Activated CD8-positive, alpha-beta memory T cell treated with anti-CD3 and anti-CD28 coated beads for 1 hour (primary cell): ENCODE results near the gene HOXC10.

Source experiments
- DNase-seq, 2 donors: peaks; one replicate each; pipeline ENCODE4 v3.0.0-alpha.2; 2020; ENCODE audit warnings: low read depth in 1 of 2; ENCODE audit errors: extremely low read depth in 1 of 2

HOXC10 gene

DNA sequence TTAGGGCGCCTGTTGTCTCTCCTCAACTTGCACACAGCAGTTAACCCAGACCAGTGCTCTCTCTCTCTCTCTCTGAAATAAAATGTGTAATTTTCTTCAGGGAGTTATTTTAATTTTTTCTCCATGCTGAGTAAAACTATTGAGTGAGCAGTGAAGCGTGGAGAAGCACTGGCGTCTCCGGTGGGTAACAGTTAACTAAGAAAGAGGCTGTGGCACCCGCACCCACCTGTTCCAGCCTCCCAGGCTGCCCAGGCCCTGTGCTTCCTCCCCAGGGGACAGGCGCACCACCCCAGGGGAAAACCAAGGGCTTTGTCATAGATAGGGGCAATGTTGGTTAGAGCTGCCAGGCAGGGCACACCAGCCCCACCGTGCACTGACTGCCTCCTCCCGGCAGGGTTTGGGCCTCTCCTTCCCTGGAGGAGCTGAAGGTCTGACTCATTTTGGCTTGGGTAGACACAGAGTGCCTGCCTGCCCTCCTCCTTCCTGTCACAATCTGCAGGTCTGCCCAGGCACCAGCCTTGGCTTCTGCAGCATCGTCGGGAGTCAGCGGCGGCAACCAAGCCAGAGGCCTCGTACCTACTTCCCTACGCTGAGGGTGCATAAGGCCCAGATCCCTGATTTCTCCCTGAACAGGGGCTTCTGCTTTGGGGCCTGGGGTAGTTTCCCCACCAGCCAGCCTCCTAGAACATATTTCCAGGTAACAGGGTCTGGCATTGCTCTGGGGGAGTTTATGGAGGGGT, 51.8 kb downstream of the HOXC10 start:
- no peak for DNase-seq

DNA sequence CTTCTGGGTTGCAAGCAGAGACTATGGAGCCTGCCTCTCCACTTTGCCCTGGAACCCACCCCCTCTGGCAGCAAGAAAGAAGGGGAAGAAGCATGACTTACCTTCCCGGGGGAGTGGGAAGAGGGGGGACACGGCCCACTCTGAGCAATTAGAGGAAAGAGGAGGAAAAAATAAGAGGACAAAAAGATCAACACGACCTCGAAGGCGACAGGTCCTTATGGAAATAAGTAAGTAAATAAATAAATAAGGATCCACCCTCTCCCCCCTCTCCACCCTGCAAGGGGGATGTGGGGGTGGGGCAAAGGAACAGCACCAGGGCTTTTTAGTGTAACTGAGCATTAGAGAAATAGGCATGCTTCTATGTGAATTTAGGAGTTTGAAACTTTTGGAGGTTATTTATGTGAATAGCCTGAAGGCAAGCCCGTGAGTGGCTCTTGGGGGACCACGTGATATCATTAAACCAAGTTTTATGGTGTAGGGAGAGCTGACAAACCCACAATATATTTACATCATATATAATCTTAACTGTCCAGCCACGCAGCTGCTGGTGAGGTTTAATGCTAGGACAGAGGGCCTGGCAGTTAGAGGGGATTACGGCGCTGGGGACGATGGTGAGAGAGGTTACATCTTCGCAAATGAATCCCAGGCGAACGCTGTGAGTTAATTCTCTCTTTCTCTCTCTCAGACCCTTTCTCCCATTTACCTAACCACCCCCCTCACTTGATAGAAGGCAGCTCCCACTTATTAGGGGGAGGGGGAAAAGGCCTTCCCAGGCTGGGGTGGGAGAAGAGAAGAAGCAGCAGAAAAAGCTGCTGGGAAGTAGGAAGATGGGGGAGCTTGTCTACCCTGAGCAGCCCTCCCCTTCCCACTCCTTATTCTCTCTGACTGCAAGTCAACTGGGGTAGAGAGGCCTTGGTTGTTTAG, 52.7 kb downstream of the HOXC10 start:
- DNase-seq = no peak

DNA sequence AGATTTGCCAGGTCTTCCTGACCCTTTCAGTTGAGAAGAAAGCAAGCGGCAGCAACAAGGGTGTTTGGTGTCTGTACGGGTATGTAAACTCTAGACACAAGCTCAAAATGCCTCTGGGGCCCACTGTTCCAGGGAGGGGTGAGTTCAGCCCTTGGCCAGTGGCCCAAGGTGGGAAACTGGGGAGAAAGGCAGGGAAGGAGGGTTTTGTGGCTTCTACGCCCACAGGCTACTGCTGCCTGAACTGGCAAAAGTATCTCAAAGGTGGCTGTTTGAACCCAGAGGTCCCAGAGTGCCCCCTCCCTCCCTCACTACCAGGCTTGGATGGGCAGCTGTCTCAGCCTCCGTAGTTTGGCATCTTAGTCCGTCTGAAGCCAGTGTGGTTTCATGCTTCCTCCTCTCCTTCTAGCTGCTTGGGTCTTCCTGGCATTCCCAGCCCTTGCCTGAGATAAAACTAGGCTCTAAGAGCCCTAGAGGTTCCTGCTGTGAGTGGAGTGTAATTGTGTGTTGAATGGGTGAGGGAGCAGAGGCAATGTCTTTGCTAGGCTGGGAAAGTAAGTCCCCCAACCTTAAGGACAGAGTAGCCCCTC, 53.4 kb downstream of the HOXC10 start:
- DNase-seq = no peak

DNA sequence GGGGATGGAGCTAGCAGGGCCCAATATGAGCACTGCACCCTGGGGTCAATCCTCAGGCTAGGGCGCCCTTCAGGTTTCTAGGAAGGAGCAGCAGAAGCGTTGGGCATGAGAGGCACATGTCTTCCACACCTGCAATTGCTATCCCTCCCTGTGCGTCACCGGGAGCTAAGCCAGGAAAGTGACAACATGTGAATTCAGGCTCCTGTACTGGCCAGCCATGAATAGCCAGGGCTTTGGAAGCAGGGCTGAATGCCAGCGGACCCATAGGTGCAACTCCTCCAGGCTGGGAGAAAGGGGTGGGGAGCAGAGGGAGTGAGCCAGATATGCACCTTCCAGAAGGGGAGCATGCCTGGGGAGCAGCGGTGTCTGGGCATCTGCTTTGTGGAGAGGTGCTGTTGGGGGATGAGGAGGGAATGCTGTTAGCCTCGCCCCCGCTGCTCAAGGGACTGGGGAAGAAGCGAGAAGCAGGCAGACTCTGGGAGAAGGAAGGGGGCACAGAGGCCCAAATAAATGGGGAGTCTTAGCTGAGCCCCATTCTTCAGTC, 54.0 kb downstream of the HOXC10 start:
- DNase-seq = no peak

DNA sequence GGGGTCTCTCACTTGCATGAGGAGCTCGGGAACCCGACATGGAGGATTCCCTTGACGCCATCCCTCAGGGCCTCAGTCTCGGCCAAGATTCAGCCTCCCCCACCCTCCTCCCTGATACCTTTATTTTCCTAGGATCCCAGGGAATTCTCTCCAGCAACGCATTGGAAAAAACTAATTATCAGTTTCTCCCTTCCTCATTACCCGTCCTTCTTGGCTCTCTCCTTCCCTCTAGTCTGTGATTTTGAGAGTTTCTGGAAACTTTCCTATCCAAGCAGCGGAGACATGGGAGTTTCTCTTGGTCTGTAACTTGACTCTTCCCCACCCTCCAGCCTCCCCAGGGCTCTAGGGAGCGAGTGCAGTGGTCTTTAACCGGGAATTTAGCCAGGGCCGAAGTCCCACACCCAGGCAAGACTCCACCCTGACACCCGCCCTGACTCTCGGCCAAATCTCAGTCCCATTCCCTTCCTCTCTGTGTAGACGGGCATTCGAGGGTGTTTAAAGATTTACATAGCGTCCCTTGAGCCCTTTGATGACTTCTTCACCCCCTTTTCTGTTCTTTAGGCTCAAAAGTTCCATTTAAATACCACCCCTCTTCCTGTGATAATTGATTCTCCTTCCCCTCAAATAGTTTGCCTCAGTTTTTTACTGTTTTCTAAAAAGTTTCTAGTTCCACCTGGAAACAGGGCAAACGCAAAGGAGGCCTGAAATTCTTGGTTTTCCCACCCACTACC, 54.6 kb downstream of the HOXC10 start:
- no peak for DNase-seq
